ENCODE data around the gene IQCE. TPM values are rescaled to one million over a fixed set of nuclear protein-coding genes. Genes with fewer than 3 reads are reported as not detected.

The IQCE gene
- total RNA-seq, 1 donor from 2014 or later: 9.9 TPM

GRCh38 chr7:2644562-2645273 is 85.9 kb downstream of the IQCE start:
- intact Hi-C loops (cut with DNase I): no loop called here
- ATAC-seq (ENCODE audit: poor library complexity) (no peak), DNase-seq (no peak)

- no peak for DNase-seq
- intact Hi-C loops (cut with DNase I): no loop called here
- ATAC-seq (ENCODE audit: poor library complexity): no peak
Measured at GRCh38 chr7:2645274-2645868, 86.6 kb downstream of the IQCE start.

GRCh38 chr7:2646336-2646679 is 87.5 kb downstream of the IQCE start:
- no peak for ATAC-seq (ENCODE audit: poor library complexity)
- intact Hi-C loops (cut with DNase I): no loop called here
- DNase-seq: no peak

GRCh38 chr7:2646680-2647571 is 88.1 kb downstream of the IQCE start:
- intact Hi-C loops (cut with DNase I): no loop called here
- ATAC-seq (ENCODE audit: poor library complexity): no peak
- no peak for DNase-seq

GRCh38 chr7:2647594-2648172 is 88.9 kb downstream of the IQCE start:
- DNase-seq: no peak
- ATAC-seq (ENCODE audit: poor library complexity): no peak
- intact Hi-C loops (cut with DNase I): no loop called here

- ATAC-seq (ENCODE audit: poor library complexity) (no peak), DNase-seq (no peak)
- intact Hi-C loops (cut with DNase I): no loop called here
Measured at GRCh38 chr7:2649139-2649838, 90.5 kb downstream of the IQCE start.

GRCh38 chr7:2649991-2650390 is 91.2 kb downstream of the IQCE start:
- DNase-seq (no peak), ATAC-seq (ENCODE audit: poor library complexity) (no peak)
- intact Hi-C loops (cut with DNase I): no loop called here

GRCh38 chr7:2650451-2650850 is 91.7 kb downstream of the IQCE start:
- ATAC-seq (ENCODE audit: poor library complexity) (no peak), DNase-seq (no peak)
- intact Hi-C loops (cut with DNase I): no loop called here

GRCh38 chr7:2651336-2651735 is 92.6 kb downstream of the IQCE start:
- DNase-seq (no peak), ATAC-seq (ENCODE audit: poor library complexity) (no peak)
- intact Hi-C loops (cut with DNase I): no loop called here

- ATAC-seq (ENCODE audit: poor library complexity): no peak
- intact Hi-C loops (cut with DNase I): no loop called here
- no peak for DNase-seq
Measured at GRCh38 chr7:2651847-2652735, 93.3 kb downstream of the IQCE start.

- ATAC-seq (ENCODE audit: poor library complexity) (no peak), DNase-seq (no peak)
Measured at GRCh38 chr7:2652736-2653060, 93.9 kb downstream of the IQCE start.

GRCh38 chr7:2654059-2654458 is 95.3 kb downstream of the IQCE start:
- no peak for DNase-seq
- ATAC-seq (ENCODE audit: poor library complexity): no peak
- intact Hi-C loops (cut with DNase I): no loop called here

More at GRCh38 chr7:2652736-2653060, 93.9 kb downstream of the IQCE start:
- intact Hi-C loops (cut with DNase I): no loop called here

- DNase-seq (no peak), ATAC-seq (ENCODE audit: poor library complexity) (no peak)
- intact Hi-C loops (cut with DNase I): no loop called here
Measured at GRCh38 chr7:2655870-2656614, 97.3 kb downstream of the IQCE start.

GRCh38 chr7:2657208-2657607 is 98.4 kb downstream of the IQCE start:
- DNase-seq (no peak), ATAC-seq (ENCODE audit: poor library complexity) (no peak)
- intact Hi-C loops (cut with DNase I): no loop called here

- intact Hi-C loops (cut with DNase I): no loop called here
- DNase-seq: no peak
- ATAC-seq (ENCODE audit: poor library complexity): no peak
Measured at GRCh38 chr7:2657920-2658671, 99.3 kb downstream of the IQCE start.

- intact Hi-C loops (cut with DNase I): no loop called here
- ATAC-seq (ENCODE audit: poor library complexity): no peak
- no peak for DNase-seq
Measured at GRCh38 chr7:2658941-2659340, 100.2 kb downstream of the IQCE start.

Measured in Right ventricle myocardium superior (tissue), 1 donor.